MM.1S (cell line): ENCODE results near the gene CA12.

Source experiments
- EZH2 ChIP-seq: fragments of 300-600 bp; sonication (generic); optimal IDR thresholded peaks from 2 replicates; pipeline ENCODE3; 2017; ENCODE audit warnings: low read depth, mild to moderate bottlenecking, antibody characterized with exemption, low read length, mixed read lengths
- EZH2phosphoT487 ChIP-seq: fragments of 300-600 bp; sonication (generic); IDR thresholded peaks from 2 replicates; pipeline ENCODE4 v1.6.1; 2018; ENCODE audit warnings: antibody characterized with exemption, low read length
- TF ChIP-seq, protein P1 (sequence below): fragments of 300-600 bp; sonication (generic); IDR thresholded peaks from 2 replicates; pipeline ENCODE4 v1.5.1; 2016; ENCODE audit warnings: antibody characterized with exemption, low read length, mixed read lengths

DNA sequence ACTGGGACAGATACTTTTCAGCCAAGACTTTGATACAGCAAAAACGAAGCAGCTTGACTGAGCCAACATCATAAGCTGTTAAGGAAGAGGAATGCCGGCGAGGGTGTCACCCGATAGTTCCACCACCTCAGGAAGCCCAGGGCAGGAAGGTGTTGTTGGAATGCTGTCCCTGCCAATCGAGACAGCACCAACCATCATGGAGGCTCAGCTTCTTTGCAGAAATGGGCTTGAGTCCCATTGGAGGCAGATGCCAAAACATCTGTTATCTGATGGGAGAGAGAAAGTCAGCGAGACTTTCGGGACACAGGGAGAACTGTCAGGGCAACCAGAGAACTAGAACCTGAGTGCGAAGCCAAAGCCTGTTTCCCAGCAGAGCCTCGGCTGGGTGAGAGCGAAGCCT is 50.7 kb downstream of the CA12 start:
- TF ChIP-seq, protein P1, sequence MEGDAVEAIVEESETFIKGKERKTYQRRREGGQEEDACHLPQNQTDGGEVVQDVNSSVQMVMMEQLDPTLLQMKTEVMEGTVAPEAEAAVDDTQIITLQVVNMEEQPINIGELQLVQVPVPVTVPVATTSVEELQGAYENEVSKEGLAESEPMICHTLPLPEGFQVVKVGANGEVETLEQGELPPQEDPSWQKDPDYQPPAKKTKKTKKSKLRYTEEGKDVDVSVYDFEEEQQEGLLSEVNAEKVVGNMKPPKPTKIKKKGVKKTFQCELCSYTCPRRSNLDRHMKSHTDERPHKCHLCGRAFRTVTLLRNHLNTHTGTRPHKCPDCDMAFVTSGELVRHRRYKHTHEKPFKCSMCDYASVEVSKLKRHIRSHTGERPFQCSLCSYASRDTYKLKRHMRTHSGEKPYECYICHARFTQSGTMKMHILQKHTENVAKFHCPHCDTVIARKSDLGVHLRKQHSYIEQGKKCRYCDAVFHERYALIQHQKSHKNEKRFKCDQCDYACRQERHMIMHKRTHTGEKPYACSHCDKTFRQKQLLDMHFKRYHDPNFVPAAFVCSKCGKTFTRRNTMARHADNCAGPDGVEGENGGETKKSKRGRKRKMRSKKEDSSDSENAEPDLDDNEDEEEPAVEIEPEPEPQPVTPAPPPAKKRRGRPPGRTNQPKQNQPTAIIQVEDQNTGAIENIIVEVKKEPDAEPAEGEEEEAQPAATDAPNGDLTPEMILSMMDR: no peak
- TF ChIP-seq EZH2: no peak
- no peak for TF ChIP-seq EZH2phosphoT487
